Measurements from ENCODE around the gene CTNNA1. TPM values are rescaled to one million over a fixed set of nuclear protein-coding genes. Genes with fewer than 3 reads are reported as not detected.
"Not testable (repeated sequence)": the region's sequence is repeated elsewhere in the genome, so short reads cannot be mapped to it uniquely, and the experiment has no call there.

The CTNNA1 gene
- total RNA-seq, 1 donor, result 327 TPM

GRCh38 chr5:138911441-138911840, 158.2 kb downstream of the CTNNA1 start:
- DNase-seq (ENCODE audit: low read depth), result peak; percentile 43
- no peak for TF ChIP-seq CTCF (IDR thresholded peaks at IDR 0.05; ENCODE audit: insufficient read depth, low read length)

GRCh38 chr5:138912093-138912492, 158.9 kb downstream of the CTNNA1 start:
- TF ChIP-seq CTCF (IDR thresholded peaks at IDR 0.05; ENCODE audit: insufficient read depth, low read length), result no peak
- no peak overlapping the region for H3K4me3 ChIP-seq (ENCODE audit: low read depth, low read length)
- DNase-seq (ENCODE audit: low read depth), result no peak

More at GRCh38 chr5:138911441-138911840, 158.2 kb downstream of the CTNNA1 start:
- no peak overlapping the region for H3K4me3 ChIP-seq (ENCODE audit: low read depth, low read length)

- no peak for TF ChIP-seq CTCF (IDR thresholded peaks at IDR 0.05; ENCODE audit: insufficient read depth, low read length)
- DNase-seq (ENCODE audit: low read depth), result no peak
- H3K4me3 ChIP-seq (ENCODE audit: low read depth, low read length), result no peak overlapping the region
These were observed 160.5 kb downstream of the CTNNA1 start for GRCh38 chr5:138913773-138914172.

GRCh38 chr5:138914338-138914737, 161.1 kb downstream of the CTNNA1 start:
- TF ChIP-seq CTCF (IDR thresholded peaks at IDR 0.05; ENCODE audit: insufficient read depth, low read length), result no peak
- DNase-seq (ENCODE audit: low read depth), result no peak
- H3K4me3 ChIP-seq (ENCODE audit: low read depth, low read length), result no peak overlapping the region

- no peak for DNase-seq (ENCODE audit: low read depth)
- no peak for TF ChIP-seq CTCF (IDR thresholded peaks at IDR 0.05; ENCODE audit: insufficient read depth, low read length)
These were observed 165.5 kb downstream of the CTNNA1 start for GRCh38 chr5:138918686-138919085.

GRCh38 chr5:138920181-138920580, 167.0 kb downstream of the CTNNA1 start:
- no peak for TF ChIP-seq CTCF (IDR thresholded peaks at IDR 0.05; ENCODE audit: insufficient read depth, low read length)
- DNase-seq (ENCODE audit: low read depth), result no peak
- H3K4me3 ChIP-seq (ENCODE audit: low read depth, low read length), result no peak overlapping the region

More at GRCh38 chr5:138918686-138919085, 165.5 kb downstream of the CTNNA1 start:
- no peak overlapping the region for H3K4me3 ChIP-seq (ENCODE audit: low read depth, low read length)

- not testable (repeated sequence) for DNase-seq (ENCODE audit: low read depth); H3K4me3 ChIP-seq (ENCODE audit: low read depth, low read length)
These were observed 168.1 kb downstream of the CTNNA1 start for GRCh38 chr5:138921362-138921761.
